Effector memory CD4-positive, alpha-beta T cell (primary cell): ENCODE results near the gene CFAP298.

Source experiments
- DNase-seq, 3 donors: peaks; one replicate each; pipeline ENCODE4 v3.0.0-alpha.2; 2020
- H3K27ac ChIP-seq: 2 replicates; pipeline ENCODE4 v1.7.0; 2013; ENCODE audit warnings: mild to moderate bottlenecking, low read length, moderate library complexity; ENCODE audit not compliant: insufficient read depth, poor library complexity, severe bottlenecking
- H3K27me3 ChIP-seq: replicated peaks from 2 replicates; pipeline ENCODE4 v1.7.0; 2013; ENCODE audit warnings: mild to moderate bottlenecking, low read length; ENCODE audit not compliant: insufficient read depth, control insufficient read depth, poor library complexity, severe bottlenecking
- H3K36me3 ChIP-seq: 2 replicates; pipeline ENCODE4 v1.7.0; 2013; ENCODE audit warnings: mild to moderate bottlenecking, low read length, moderate library complexity; ENCODE audit not compliant: control insufficient read depth, insufficient read depth
- H3K4me1 ChIP-seq: 2 replicates; pipeline ENCODE4 v1.7.0; 2013; ENCODE audit warnings: low read length, mild to moderate bottlenecking; ENCODE audit not compliant: control insufficient read depth, insufficient read depth, poor library complexity, severe bottlenecking
- H3K4me3 ChIP-seq: 2 replicates; pipeline ENCODE4 v1.7.0; 2013; ENCODE audit warnings: low read length, low read depth, mild to moderate bottlenecking; ENCODE audit not compliant: insufficient read depth, poor library complexity, severe bottlenecking
- H3K9me3 ChIP-seq: 2 replicates; pipeline ENCODE4 v1.7.0; 2013; ENCODE audit warnings: mild to moderate bottlenecking, low read length, moderate library complexity; ENCODE audit not compliant: control insufficient read depth

CFAP298 gene

GRCh38 chr21:32585042-32585710 lies 27.0 kb downstream of the CFAP298 start, which contains the start of gene TCP10L:
Gene TCP10L, minus strand, starts transcription at chr21:32585523. Its CDS starts 1,219 bp downstream, at chr21:32584304.
- no peaks in the 10 kb centered on the region for H3K27me3 ChIP-seq
- no peaks in the 10 kb centered on the region for H3K4me1 ChIP-seq
- no peaks in the 10 kb centered on the region for H3K36me3 ChIP-seq
- H3K4me3 ChIP-seq: no peak within 1 kb of the TSS
- no peak for DNase-seq
- no peaks in the 10 kb centered on the region for H3K9me3 ChIP-seq
- H3K27ac ChIP-seq: no peak within 1 kb of the TSS

GRCh38 chr21:32584472-32584871 lies 27.7 kb downstream of the CFAP298 start:
- no peak for DNase-seq
- H3K4me3 ChIP-seq: no peak overlapping the region
- no peaks in the 10 kb centered on the region for H3K36me3 ChIP-seq
- H3K9me3 ChIP-seq: no peaks in the 10 kb centered on the region
- H3K27ac ChIP-seq: no peak overlapping the region
- H3K4me1 ChIP-seq: no peaks in the 10 kb centered on the region
- H3K27me3 ChIP-seq: no peaks in the 10 kb centered on the region

- no peaks in the 10 kb centered on the region for H3K36me3 ChIP-seq
- H3K4me1 ChIP-seq: no peaks in the 10 kb centered on the region
- DNase-seq: no peak
- no peaks in the 10 kb centered on the region for H3K9me3 ChIP-seq
- no peak overlapping the region for H3K4me3 ChIP-seq
- no peaks in the 10 kb centered on the region for H3K27me3 ChIP-seq
- no peak overlapping the region for H3K27ac ChIP-seq
These were observed 30.4 kb downstream of the CFAP298 start for GRCh38 chr21:32581732-32582131.

- no peaks in the 10 kb centered on the region for H3K27me3 ChIP-seq
- no peak for DNase-seq
- H3K9me3 ChIP-seq: no peaks in the 10 kb centered on the region
- H3K4me1 ChIP-seq: no peaks in the 10 kb centered on the region
- no peak overlapping the region for H3K27ac ChIP-seq
- H3K4me3 ChIP-seq: no peak overlapping the region
- no peaks in the 10 kb centered on the region for H3K36me3 ChIP-seq
These were observed 31.2 kb downstream of the CFAP298 start for GRCh38 chr21:32580949-32581348.

- Histone ChIP-seq H3K36me3 (no peaks in the 10 kb centered on the region), H3K4me3 (no peak overlapping the region), H3K4me1 (no peaks in the 10 kb centered on the region), H3K27me3 (no peaks in the 10 kb centered on the region), H3K9me3 (no peaks in the 10 kb centered on the region), H3K27ac (no peak overlapping the region)
- no peak for DNase-seq
These were observed 34.0 kb downstream of the CFAP298 start for GRCh38 chr21:32578107-32578691.

- H3K36me3 ChIP-seq: no peaks in the 10 kb centered on the region
- H3K27me3 ChIP-seq: no peaks in the 10 kb centered on the region
- no peak overlapping the region for H3K27ac ChIP-seq
- no peaks in the 10 kb centered on the region for H3K9me3 ChIP-seq
- H3K4me1 ChIP-seq: no peaks in the 10 kb centered on the region
- DNase-seq: no peak
- no peak overlapping the region for H3K4me3 ChIP-seq
These were observed 36.2 kb downstream of the CFAP298 start for GRCh38 chr21:32576011-32576410.

GRCh38 chr21:32574946-32575925 lies 36.9 kb downstream of the CFAP298 start:
- H3K36me3 ChIP-seq: no peaks in the 10 kb centered on the region
- H3K4me3 ChIP-seq: no peak overlapping the region
- DNase-seq: no peak
- no peaks in the 10 kb centered on the region for H3K27me3 ChIP-seq
- no peaks in the 10 kb centered on the region for H3K4me1 ChIP-seq
- no peak overlapping the region for H3K27ac ChIP-seq
- H3K9me3 ChIP-seq: no peaks in the 10 kb centered on the region

GRCh38 chr21:32572574-32573420 lies 39.4 kb downstream of the CFAP298 start:
- no peak overlapping the region for H3K4me3 ChIP-seq
- no peak overlapping the region for H3K27ac ChIP-seq

GRCh38 chr21:32570456-32570855 lies 41.7 kb downstream of the CFAP298 start:
- H3K27me3 ChIP-seq: no peaks in the 10 kb centered on the region
- no peaks in the 10 kb centered on the region for H3K4me1 ChIP-seq
- peak overlapping the region; percentile 71 for H3K27ac ChIP-seq
- no peaks in the 10 kb centered on the region for H3K9me3 ChIP-seq
- H3K4me3 ChIP-seq: no peak overlapping the region
- DNase-seq: no peak
- no peaks in the 10 kb centered on the region for H3K36me3 ChIP-seq

More at GRCh38 chr21:32572574-32573420, 39.4 kb downstream of the CFAP298 start:
- Histone ChIP-seq H3K9me3 (no peaks in the 10 kb centered on the region), H3K4me1 (no peaks in the 10 kb centered on the region), H3K27me3 (no peaks in the 10 kb centered on the region), H3K36me3 (no peaks in the 10 kb centered on the region)
- no peak for DNase-seq
